Umbilical cord (tissue), 2 donors: ENCODE measurements around the gene CSF3R. TPM values are rescaled to one million over a fixed set of nuclear protein-coding genes. Genes with fewer than 3 reads are reported as not detected.
"Not testable (repeated sequence)": the region's sequence is repeated elsewhere in the genome, so short reads cannot be mapped to it uniquely, and the experiment has no call there.

Source experiments
- DNase-seq: peaks from one replicate; pipeline ENCODE4 v3.0.0-alpha.2; 2015; ENCODE audit warnings: low spot score
- total RNA-seq: library from RNA; depleted of rRNA; stranded (reverse); fragments of >200 nt; gene quantifications from one replicate; pipeline ENCODE4 v1.2.3, GENCODE V29; 2014; ENCODE audit warnings: low replicate concordance; ENCODE audit not compliant: insufficient read depth

Gene CSF3R
- total RNA-seq, 1 donor from 2014 or later = 10.1 TPM

DNA sequence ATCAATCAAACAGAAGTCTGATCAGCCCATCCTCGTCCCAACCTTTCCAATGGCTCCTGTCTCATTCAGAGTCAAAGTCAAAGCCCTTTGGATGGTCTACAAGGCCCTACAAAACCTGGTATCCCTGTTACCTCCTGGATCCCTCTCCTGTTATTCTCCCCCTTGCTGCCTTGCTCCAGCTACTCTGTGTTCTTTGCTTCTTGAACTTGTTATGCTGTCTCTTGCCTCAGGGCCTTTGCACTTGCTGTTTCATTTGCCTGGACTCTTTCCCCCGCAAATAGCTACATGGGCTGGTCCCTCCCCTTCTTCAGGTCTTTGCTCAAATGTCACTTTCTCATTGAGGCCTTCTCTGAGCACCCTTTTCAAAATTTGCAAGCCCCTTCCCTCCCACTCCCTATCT lies 1.4 kb upstream of the CSF3R start:
- no peak for DNase-seq

DNA sequence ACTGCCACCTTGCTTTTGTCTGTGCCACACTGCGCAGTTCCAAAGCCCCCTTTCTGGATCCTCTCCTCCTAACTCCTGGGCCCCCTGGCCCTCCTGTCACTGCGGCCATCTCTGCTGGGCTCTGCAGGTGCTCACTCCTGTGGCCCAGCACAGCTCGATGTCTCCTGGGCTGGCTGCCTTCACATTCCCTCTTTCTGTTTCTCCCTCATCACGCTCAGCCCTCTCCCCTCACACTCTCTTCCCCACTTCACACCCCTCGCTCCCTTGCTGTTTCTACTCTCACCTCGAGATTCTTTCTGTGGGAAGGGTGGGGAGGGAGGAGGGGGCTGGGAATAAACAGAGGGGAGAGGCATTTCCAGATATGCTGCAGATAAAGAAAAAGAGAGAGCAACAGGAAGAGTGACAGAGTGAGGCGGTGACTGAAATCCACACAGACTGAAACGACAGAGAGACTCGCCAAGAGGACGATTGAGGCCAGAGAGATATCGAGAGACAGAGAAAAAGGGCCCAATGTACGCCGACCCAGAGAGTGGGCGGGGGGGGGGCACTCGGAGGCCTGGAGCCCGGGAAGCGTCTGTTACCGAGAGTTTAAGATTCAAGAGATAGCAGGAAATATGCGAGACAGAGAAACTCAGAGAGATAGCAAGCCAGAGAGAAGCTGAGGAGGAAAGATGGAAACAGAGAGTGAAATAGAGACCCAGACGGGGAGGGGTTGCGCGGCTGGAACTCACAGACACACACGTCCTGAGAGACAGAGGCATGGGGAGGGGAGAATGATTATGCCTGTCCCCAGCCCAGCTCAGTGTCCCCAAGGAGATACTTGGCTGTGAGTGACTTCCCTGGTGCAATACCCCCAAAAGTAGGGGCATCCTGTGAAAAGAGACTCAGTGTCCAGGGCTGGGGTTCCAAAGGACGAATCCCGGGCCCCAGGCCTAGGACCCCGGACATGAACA lies 666 bp downstream of the CSF3R start:
- no peak for DNase-seq

DNA sequence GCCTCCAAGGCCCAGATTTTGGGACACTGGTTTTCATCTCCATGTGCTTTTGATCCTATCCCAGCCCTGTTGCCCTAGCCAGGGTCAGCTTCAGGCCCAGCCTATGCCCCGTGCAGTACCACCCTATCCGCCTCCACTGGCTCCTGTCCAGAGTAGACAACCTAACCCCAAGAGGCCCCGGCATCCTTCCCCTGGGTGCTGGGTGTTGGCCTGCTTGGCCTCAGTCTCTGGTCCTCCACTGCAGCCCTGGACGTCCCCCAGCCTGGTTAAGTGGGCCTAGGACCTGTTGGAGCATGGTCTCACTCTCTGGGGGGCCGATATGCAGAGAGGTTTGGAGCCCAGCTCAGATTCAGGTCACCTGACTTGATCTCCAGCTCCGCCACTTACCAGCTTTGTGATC lies 1.6 kb downstream of the CSF3R start:
- no peak for DNase-seq

DNA sequence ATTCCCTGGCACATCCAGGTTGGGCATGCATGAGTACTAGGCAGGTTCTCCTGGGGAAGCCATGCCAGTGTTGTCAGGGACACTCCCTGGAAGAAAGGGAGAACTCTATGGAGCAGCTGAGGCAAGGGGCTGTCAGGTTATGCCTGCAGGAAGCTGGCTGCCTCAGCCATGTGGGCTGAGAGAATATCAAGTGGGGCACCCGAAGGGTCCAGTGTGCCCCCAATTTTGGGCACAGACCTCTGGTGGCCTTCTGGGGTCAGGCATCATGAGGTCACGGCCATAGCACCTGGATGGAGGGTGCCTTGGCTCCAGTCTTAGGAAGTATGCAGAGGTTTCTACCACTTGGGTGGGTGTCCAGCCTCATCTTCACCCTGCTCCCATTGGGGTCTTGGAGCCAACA lies 2.6 kb downstream of the CSF3R start:
- DNase-seq = no peak

DNA sequence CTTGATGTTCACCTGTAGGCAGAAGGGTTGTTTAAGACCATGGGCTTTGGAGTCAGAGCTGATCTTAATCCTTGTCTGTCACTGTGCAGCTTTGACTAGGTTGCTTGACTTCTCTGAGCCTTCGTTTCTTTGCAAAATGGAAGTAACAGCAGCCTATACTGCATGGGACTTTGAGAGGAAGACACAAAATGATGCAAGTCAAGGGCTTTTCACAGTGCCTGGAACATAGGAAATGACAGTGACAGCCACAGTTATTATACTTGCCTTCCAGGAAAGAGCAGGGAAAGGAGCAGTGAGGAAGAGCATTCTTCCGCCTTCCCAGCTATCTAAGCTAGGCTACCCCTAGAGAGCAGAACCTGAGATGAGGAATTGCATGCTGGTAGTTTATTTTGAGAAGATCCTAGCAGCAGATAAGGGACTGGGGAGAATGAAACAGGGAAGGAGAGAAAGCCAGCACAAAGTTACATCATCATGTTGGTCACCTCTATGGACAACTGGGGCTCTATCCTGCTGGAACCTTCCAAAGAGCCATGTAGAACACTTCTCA lies 3.1 kb downstream of the CSF3R start:
- DNase-seq = no peak

DNA sequence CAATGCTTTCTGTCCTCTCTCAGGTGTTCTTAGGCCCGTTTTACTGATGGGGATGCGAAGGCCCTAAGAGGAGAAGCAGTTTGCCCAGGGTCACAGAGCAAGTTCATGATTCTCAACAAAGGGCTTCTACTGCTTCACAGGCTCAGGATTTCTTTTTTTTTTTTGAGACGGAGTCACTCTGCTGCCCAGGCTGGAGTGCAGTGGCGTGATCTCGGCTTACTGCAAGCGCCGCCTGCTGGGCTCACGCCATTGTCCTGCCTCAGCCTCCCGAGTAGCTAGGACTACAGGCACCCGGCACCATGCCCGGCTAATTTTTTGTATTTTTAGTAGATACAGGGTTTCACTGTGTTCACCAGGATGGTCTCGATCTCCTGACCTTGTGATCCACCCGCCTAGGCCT lies 5.1 kb downstream of the CSF3R start:
- not testable (repeated sequence) for DNase-seq

DNA sequence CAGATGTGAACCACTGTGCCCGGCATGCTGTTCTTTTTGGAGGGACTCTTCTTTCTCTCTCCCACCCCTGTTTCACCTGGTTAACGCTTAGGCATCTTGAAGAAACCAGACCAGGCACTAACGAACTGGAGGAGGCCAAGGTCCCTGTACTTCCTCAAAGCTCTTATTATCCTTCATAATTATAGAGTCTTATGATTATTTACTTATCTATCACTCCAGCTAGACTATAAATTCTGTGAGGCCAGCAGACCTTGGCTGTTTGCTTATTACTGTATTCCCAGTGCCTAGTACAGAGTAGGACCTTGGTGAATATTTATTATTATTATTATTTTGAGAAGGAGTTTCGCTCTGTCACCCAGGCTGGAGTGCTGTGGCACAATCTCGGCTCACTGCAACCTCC lies 5.8 kb downstream of the CSF3R start:
- DNase-seq = no peak

DNA sequence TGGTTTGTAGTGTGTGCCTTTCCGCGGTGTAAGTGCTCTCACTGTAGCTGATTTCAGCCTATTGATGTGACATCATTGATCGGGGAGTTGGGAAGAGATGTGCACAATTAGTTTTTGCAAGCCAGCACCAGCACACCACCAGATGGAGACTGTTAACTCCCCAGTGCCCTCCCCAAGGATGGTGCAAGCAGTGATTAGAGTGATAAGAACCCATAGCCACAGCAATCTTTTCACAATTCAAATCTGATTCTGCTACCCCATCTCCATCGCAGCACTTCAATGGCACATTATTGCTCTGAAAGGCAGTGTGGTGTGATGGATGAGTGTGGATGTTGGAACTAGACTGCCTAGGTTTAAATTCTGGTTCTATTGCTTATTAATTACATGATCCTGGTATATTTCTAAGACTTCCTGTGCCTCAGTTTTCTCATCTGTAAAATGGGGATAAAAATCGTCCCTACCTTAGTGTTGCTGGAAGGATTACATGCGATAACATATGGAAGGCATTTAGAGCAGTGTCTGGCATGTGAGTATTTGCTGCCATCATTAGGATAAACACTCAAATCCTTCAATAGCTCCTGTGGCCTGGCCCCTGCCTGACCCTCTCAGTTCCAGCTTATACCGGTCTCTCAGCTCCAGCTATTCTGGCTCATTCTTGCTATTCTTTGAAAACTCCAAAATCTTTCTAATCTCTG lies 6.7 kb downstream of the CSF3R start:
- DNase-seq = no peak

DNA sequence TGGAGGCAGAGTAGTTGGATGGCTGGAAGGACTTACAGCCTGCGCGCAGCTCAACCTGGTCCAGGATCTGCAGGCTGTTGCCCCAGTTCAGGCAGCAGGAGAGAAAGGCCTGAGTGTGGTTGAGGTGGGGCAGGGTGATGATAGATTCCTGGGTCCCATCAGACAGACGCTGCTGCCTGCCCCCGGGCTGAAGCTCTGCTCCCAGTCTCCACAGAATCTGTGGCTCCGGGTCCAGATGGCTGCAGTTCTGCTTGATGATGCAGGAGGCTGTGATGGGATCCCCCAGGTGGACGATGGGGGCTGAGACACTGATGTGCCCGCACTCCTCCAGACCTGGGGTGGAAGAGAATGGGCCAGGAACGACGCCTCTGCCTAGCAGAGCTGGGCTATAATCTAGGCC lies 7.4 kb downstream of the CSF3R start:
- no peak for DNase-seq

DNA sequence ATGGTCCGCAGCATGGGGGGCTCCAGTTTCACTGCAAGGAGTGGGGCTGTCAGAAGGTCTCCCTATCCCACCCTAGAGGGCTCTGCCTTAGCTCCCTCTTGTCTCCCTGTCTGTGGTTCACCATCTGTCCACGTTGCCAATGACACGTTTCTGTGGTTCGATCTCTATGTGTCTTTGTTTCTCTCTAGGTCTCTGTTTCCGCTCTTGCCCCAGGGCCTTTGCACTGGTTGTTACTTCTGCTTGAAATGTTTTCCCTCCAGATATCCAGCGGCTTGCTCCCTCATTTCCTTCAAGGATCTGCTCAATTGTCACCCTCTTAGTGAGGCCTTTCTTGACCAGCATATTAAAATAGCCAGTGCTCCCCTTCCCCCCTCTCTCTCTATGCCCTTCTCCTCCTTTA lies 10.1 kb downstream of the CSF3R start:
- DNase-seq = no peak

DNA sequence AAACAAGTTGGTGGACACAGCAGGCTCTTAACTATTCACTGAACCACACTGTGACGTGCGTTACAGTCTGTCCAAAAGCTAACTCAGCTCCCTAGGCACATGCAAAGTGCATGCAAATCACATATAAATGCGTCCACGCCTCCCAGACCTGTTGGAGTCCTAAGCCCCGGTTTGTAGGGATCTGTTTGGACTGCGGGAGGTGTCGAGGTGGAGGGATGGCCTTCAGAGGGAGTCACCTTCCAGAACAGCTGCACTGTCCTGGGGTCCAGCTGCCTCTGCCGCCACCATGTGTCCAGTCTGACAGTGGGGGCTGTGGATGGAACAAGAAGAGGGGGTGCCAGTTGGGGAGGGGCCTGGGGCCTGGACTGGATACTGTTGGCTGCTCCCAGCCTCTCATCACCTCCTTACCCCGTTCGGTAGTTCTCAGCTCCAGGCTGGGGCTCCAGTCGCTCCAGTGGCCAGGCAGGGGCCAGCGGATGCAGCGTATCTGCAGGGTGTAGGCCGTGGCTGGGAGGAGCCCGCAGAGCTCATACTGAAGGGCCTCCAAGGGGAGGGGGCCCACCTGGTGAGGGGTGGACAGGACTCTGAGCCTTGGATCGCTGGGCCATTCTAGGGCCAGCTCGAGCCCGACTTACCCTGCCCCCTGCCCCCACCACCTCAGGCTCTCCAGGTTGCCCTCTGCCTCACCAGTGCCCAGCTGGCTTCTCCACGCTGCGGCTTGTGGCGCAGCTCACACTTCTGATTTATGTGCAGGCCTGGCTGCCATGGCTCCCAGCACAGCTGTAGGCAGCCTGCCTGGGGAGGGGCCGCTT lies 10.7 kb downstream of the CSF3R start:
- no peak for DNase-seq

DNA sequence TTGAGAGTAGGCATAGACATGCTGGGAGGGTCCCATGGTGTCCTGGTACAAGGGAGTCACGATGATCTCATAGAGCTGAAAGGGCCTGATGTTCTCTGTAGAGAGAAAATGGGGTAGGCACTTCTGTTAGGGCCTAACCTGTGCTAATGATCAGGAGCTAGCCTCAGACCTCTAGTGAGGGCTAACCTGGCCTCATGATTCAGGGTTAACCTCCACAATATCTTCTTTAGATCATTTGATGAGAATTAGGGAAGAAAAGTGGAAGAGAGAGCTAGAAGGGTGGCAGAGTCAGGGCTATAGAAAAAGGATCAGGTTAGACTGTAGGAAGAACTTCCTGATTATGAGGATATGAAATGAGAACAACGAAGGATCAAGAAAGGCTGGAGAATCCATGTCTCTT lies 13.6 kb downstream of the CSF3R start:
- DNase-seq = no peak

DNA sequence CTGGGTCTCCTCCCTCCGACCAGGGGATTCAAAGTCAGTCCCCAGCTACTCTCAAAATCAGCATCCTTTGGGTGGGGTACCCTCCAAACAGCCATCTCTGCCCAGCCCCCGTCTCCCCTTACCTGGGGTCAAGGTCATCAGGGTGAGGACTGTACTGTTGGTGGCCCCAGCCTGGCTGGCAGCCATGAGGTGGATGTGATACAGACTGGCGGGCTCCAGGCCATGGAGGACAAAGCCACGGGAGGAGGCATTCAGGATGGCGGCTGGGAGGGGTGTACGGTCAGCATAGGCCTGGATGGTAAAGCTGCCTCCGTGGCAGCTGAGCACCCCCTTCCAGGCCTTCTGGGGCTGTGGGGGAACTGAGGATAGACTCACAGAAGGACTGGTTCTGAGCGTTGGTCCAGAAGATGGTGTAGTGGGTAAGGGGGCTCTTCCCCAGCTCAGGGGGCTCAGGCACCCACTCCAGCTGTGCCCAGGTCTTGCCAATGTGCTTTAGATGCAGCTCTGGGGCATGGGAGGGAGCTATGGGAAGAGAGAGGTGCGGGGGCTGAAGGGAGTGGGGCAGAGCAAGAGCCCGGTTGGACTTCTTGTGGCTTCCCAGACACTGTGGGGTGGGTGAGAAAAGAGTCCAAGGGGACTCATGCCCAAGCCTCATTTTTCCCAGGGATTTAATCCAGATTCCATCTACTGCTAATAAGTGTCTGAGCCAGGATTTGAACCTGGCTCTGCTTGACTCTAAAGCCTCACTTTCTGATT lies 14.8 kb downstream of the CSF3R start:
- no peak for DNase-seq

DNA sequence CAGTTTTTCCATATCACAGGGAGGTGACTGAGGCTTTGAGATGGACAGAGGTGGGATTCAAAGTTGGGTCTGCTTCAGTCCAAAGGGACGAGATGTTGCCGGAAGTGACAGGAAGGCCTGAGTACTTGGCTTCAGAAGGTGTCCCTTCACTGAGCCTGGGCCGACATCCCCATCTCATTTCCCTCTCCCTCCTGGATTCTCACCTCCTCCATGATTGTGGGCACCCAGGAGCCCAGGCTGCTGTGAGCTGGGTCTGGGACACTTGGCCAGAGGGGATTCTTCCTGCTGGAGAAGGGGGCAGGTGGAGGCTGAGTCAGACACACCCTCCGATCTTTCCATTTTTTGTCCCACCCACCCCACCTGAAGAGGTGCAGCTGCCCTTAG lies 15.7 kb downstream of the CSF3R start:
- DNase-seq = no peak

DNA sequence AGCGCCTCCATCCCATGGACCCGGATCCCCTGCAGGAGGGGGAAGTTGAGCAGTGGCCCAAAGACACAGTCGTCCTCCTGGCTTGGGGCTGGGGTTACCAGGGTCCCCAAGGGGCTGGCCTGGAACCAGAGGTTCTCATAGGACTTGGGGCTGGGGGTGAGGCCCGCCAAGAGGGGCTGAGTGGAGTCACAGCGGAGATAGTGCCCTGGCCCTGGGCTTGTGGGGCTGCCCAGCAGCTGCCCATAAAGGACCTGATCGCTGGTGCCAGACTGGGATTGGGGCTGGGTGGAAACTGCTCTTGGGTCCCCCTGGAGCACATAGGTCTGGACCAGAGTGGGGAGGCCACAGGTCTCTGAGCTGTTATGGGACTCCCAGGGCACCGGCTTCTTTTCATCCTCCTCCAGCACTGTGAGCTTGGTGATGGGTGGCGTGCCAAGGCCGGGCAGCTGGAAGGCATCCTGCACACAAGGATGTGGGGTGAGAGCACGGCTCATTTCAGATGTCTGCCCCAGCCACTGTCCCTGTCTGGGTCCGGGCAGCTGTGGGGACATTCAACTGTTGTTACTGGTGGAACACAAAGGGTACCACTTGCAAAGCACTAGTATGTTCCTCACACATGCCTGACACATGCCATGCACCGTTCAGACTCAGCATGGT lies 16.2 kb downstream of the CSF3R start:
- no peak for DNase-seq

DNA sequence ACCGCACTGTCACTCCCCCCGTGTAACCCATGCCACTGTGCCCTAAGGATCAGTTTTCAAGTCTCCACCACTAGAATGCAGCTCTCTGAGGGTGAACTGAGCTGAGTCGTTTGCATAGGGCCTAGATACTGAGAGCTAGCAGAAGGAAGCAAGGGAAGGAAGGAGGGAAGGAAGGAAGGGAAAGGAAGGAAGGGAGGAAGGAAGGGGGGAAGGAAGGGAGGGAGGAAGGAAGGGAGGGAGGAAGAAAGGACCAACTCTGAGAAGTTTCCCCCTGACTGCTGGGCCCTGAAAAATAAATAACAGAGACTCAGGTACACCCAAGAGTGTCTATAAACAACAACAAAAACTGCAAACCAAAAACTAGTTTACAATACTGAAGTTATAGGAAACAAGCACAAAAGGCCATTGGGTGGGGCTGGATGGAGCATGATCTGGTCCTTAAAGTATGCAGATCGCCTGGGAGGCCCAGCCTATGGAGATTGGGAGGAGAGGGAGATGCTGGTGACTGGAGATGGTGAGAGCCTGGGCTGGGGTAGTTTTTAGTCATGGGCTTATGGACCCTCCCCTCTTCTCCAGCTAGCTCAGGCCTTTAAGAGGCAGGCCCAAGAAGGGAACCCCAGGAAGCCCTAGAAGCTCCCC lies 16.9 kb downstream of the CSF3R start:
- DNase-seq = peak; percentile 75

DNA sequence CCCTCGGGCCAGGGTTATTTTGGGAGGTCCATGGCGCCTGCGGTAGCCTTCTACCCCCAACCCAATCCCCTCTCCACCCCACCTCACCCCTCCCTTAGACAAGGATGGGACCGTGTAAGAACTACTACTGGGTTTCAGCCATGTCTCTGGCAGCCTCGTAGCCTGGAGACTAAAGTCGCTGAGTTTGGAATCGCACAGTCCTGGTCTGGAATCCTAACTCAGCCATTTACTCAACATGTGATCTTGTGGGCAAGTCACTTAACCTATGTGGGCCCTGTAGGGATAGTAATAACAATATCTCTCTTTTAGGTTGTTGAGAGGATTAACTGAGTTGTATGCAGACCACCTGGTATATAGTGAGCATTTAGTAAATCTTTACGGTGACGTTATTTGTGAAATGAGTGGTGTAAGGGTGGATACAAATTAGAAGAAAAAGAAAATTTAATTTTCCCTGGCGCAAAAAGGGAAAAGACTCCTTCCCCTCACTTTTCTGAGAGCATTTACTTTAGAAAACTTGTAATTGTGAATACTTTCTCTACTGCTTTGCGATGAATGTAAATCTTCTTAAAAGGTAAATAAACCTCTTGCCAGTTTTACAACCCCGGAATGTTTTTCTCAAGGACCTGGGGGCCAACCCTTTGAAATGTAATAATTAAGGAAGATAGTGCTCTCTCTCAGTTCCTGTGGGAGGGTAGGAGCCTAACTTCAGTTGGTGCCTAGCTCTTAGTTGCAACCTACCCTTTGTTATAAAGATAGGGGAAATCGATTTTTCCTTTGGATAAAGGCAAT lies 17.9 kb downstream of the CSF3R start:
- peak; percentile 49 for DNase-seq

DNA sequence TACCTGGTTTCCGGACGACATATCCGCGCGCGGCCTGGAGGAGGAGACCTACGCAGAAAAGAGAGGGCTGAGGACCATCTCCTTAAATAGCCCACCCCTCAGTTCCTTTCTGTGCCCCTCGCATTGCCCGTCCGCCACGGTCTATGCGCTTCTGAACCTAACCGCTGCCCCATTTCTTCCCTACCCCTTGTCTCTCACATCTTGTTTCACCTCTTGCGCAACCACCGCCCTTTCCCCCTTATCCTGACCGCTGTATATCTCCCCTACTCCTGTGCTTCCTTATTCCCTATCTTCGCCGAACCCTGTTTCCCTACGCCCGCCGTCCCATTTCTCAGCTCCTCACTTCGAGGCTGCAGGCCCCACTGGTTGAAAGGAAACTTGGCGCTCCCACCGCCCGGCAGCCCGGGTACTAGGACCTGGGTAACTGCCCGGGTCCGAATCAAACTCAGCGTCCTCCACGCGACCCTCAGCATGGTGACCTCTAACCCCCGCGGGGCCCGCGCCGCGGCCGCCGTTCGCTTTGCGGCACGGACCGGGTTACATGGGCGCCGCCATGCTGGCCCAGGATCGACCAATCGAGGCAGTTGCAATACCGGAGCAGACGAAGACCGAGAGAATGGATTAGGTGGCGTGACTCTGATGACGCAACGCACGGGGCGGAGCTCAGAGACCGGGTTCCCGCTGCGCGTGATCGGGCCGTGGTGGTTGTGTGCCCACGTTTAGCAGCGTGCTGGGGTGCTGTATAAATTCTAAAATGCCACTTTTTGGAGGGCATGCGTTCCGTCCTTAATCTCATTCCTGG lies 18.7 kb downstream of the CSF3R start, which contains the start of gene MRPS15:
MRPS15 (minus strand) TSS at position 582 of the 802 bp plus-strand sequence; CDS start at position 473, 109 bp downstream.
- peak; percentile 98 for DNase-seq
